ENCODE data around the gene KIF19.
"Not testable (repeated sequence)": the region's sequence is repeated elsewhere in the genome, so short reads cannot be mapped to it uniquely, and the experiment has no call there.

Gene KIF19, protein sequence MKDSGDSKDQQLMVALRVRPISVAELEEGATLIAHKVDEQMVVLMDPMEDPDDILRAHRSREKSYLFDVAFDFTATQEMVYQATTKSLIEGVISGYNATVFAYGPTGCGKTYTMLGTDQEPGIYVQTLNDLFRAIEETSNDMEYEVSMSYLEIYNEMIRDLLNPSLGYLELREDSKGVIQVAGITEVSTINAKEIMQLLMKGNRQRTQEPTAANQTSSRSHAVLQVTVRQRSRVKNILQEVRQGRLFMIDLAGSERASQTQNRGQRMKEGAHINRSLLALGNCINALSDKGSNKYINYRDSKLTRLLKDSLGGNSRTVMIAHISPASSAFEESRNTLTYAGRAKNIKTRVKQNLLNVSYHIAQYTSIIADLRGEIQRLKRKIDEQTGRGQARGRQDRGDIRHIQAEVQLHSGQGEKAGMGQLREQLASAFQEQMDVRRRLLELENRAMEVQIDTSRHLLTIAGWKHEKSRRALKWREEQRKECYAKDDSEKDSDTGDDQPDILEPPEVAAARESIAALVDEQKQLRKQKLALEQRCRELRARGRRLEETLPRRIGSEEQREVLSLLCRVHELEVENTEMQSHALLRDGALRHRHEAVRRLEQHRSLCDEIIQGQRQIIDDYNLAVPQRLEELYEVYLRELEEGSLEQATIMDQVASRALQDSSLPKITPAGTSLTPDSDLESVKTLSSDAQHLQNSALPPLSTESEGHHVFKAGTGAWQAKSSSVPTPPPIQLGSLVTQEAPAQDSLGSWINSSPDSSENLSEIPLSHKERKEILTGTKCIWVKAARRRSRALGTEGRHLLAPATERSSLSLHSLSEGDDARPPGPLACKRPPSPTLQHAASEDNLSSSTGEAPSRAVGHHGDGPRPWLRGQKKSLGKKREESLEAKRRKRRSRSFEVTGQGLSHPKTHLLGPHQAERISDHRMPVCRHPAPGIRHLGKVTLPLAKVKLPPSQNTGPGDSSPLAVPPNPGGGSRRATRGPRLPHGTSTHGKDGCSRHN

DNA sequence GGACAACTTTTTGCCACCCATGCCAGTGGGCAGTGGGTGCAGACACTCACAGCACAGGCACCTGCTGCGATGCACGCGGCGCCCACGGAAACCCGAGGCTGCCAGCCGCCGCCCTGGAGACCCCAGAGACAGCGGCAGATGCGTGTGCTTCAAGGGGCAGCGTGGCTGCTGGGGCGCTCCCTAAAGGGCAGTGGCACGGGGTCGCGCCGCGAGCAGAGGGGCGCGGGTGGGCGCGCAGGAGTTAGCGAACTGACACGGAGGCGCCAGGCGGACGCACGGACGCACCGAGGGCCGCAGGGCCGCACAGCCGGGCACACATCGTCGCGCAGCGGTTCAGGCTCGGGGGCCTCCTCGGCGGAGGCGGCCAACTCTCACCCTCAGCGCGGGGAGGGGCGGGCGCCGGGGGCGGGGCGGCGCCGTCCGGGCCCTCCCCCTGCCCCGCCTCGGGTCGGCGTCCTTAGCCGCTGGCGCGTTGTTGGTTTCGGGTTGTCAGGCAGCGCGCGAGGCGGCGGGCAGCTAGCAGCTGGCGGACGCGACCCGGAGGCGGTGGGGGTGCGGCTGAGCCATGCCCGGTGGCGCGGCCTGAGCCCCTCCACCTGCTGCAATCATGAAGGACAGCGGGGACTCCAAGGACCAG, at the start of gene KIF19:
Gene KIF19 (plus strand): TSS at position 484 of the 637 bp plus-strand sequence. CDS start 124 bp downstream, at position 608.
- TF ChIP-seq, protein P1, sequence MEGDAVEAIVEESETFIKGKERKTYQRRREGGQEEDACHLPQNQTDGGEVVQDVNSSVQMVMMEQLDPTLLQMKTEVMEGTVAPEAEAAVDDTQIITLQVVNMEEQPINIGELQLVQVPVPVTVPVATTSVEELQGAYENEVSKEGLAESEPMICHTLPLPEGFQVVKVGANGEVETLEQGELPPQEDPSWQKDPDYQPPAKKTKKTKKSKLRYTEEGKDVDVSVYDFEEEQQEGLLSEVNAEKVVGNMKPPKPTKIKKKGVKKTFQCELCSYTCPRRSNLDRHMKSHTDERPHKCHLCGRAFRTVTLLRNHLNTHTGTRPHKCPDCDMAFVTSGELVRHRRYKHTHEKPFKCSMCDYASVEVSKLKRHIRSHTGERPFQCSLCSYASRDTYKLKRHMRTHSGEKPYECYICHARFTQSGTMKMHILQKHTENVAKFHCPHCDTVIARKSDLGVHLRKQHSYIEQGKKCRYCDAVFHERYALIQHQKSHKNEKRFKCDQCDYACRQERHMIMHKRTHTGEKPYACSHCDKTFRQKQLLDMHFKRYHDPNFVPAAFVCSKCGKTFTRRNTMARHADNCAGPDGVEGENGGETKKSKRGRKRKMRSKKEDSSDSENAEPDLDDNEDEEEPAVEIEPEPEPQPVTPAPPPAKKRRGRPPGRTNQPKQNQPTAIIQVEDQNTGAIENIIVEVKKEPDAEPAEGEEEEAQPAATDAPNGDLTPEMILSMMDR (IDR thresholded peaks at IDR 0.05), result no peak
- TF ChIP-seq ZFX (IDR thresholded peaks at IDR 0.05; ENCODE audit: borderline replicate concordance), result no peak
- no peak within 1 kb of the TSS for H3K27ac ChIP-seq

DNA sequence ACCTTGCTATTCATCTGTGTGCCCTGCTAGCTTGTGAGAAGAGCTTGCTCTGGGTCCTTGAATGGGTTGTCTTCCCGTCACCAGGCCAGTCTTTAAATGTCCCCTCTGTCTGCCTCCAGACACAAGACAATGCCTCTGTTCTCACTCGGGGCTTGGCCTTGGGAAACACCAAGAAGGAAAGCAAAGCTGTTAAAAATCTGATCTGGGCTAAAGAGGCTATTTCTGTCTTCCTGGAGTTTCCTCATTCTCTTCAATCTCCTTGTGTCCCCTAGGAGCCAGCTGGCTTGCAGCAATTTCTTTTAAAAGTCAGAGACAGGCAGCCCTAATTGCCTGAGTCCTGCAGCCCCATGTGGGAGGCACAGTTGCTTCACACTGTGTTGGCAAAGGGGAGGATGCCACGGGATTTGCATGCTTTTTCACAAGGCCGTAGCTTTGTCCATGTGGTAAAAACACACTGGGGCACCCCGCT, 49.5 kb upstream of the KIF19 start:
- TF ChIP-seq, protein P1 (IDR thresholded peaks at IDR 0.05), result no peak
- no peak for TF ChIP-seq ZFX (IDR thresholded peaks at IDR 0.05; ENCODE audit: borderline replicate concordance)
- H3K27ac ChIP-seq, result no peak overlapping the region

DNA sequence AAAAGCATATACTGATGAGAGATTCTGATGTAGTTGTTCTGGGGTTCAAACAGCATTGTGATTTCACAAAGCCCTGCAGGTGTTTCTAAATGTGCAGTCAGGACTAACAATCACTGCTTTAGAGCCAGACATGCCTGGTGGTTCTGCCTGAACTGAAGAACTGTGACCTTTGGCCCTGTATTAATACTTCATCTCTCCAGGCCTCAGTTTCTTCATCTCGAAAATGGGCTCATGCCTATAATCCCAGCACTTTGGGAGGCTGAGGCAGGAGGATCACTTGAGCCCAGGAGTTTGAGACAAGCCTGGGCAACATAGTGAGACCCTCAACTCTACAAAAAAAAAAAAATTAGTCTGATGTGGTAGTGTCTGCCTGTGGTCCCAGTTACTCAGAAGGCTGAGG, 48.1 kb upstream of the KIF19 start:
- H3K27ac ChIP-seq, result no peak overlapping the region
- TF ChIP-seq, protein P1 (IDR thresholded peaks at IDR 0.05), result no peak
- TF ChIP-seq ZFX (IDR thresholded peaks at IDR 0.05; ENCODE audit: borderline replicate concordance), result no peak

DNA sequence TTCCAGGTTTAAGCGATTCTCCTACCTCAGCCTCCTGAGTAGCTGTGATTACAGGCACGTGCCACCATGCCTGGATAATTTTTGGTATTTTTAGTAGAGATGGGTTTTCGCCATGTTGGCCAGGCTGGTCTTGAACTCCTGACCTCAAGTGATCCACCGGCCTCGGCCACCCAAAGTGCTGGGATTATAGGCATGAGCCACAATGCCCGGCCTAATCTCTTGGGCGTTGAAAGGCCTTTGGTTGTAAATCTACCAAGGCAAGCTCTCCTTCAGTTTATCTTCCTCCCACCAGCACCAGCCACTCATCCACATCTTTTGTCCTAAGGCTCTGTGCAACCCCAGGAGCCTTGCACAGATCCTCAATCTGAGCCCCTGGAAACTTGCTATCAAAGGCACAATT, 46.4 kb upstream of the KIF19 start:
- H3K27ac ChIP-seq, result not testable (repeated sequence)

DNA sequence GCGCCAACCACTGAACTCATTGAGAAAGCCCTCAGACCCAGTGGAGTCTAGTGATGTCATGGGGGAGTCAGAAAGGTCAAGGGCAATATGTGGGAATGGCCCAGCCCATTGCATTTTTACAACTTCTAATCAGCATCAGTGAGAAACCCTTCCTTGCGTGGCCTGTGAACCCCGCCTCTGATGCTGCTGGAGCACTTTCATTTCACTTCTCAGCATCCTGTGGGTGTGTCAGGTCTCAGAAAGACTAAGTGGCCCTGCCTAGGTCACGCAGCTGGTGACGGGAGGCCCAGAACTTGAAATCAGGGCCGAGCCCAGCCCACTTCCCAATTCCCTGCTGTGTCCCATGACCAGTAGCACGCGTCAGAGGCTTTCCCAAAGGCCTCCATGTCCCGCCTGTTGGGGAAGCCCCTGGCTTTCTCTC, 45.9 kb upstream of the KIF19 start:
- no peak overlapping the region for H3K27ac ChIP-seq
- TF ChIP-seq, protein P1 (IDR thresholded peaks at IDR 0.05), result no peak
- no peak for TF ChIP-seq ZFX (IDR thresholded peaks at IDR 0.05; ENCODE audit: borderline replicate concordance)

DNA sequence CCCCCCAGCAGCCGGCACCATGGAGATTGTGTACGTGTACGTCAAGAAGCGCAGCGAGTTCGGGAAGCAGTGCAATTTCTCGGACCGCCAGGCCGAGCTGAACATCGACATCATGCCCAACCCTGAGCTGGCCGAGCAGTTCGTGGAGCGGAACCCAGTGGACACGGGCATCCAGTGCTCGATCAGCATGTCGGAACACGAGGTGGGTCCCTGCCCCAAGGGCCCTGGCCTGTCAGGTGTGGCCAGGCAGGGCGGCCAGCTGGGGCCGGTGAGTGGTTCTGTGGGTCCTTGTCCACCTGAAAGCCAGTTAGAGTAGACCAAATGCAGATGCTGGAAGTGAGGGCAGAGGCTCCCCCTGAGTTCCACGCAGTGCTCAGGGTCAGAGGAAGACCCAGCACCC, 44.2 kb upstream of the KIF19 start:
- TF ChIP-seq, protein P1 (IDR thresholded peaks at IDR 0.05), result no peak
- no peak for TF ChIP-seq ZFX (IDR thresholded peaks at IDR 0.05; ENCODE audit: borderline replicate concordance)
- no peak overlapping the region for H3K27ac ChIP-seq

DNA sequence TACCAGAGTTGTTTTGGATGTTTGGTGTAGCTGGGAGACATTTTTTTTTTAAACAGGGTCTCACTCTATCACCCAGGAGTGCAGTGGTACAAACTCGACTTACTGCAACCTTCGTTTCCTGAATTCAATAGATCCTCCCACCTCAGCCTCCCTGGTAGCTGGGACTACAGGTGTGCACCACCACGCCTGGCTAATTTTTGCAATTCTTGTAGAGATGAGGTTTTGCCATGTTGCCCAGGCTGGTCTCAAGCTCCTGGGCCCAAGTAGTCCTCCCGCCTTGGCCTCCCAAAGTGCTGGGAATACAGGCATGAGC, 43.8 kb upstream of the KIF19 start:
- not testable (repeated sequence) for H3K27ac ChIP-seq
